Upper lobe of left lung (tissue), 4 donors: Measurements from ENCODE around the gene OXTR.

Source experiments
- CTCF ChIP-seq, 6 experiments: fragments of 450-650 bp in 4 of 6; fragments of 200-600 bp in 2 of 6; sonication (generic) in 2 of 6; IDR thresholded peaks; one replicate each; pipeline ENCODE4 v1.5.1; 2016 to 2019; ENCODE audit warnings: antibody characterized with exemption in 6 of 6
- POLR2A ChIP-seq, 4 donors: fragments of 450-650 bp; IDR thresholded peaks; one replicate each; pipeline ENCODE4 v1.5.1; 2016 to 2017; ENCODE audit warnings: antibody characterized with exemption in 4 of 4, mild to moderate bottlenecking in 2 of 4

DNA sequence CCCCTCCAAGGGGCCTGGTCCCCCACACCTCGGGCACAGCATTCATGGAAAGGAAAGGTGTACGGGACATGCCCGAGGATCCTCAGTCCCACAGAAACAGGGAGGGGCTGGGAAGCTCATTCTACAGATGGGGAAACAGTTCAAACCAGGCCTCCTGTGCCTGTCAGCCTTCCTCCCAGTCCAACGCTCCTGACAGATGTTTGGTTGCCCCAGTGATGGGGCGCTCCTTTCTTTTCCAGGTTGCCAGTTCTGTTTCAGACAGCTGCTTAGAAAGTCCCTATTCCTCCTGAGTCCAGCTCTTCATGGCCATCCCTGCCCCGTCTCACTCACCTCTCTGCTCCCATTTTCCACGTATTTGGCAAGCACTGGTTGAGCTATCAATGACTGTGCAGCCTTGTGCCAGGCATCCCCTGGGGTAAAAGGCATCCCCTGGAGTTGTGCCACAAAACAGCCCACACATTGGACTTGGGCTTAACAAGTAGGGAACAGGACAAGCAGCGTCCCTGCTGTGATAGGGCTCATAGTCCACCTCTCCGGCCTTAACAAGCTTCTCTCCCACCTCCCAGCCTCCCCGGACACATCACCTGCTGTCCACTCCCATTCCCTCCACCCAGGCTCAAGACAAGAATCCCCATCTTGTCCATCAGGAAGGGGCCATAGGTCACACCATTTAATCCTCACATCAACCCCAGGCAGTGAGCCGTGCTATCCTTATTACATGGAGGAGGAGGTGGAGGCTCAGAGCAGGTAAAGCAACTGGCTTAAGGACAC, 6.6 kb downstream of the OXTR start:
- TF ChIP-seq CTCF (IDR thresholded peaks at IDR 0.05) = no peak
- no peak for TF ChIP-seq POLR2A (IDR thresholded peaks at IDR 0.05)
